Endothelial cell of umbilical vein (primary cell): ENCODE results near the gene CAPN2. TPM values are rescaled to one million over a fixed set of nuclear protein-coding genes. Genes with fewer than 3 reads are reported as not detected.

Experiments
- BruUV-seq: library from RNA; stranded (reverse); fragments of 400-500 nt; replicated peaks from 2 replicates; lab custom pipeline; 2021; lab: Mats Ljungman, UMichigan
- CTCF ChIA-PET: fragments of 300-600, 350-600 bp; sonication (Branson Sonifier 250); formaldehyde crosslinking; loops from one replicate; lab custom pipeline; 2021; ENCODE audit warnings: antibody characterized with exemption, inconsistent platforms; lab: Charles Lee
- POLR2A ChIA-PET: fragments of 300-600, 350-600 bp; sonication (Branson Sonifier 250); formaldehyde crosslinking; loops from one replicate; lab custom pipeline; 2021; ENCODE audit warnings: antibody characterized with exemption, inconsistent platforms; lab: Charles Lee
- DNase-seq: peaks from one replicate; pipeline ENCODE4 v3.0.0-alpha.2; 2011; ENCODE audit warnings: low read depth, low spot score
- FAIRE-seq: peaks from 2 replicates; lab custom pipeline; 2011; peaks lifted over from hg19 to GRCh38; lab: Jason Lieb, UNC
- H2AFZ ChIP-seq: 2 replicates; pipeline ENCODE4 v1.6.0; 2012; ENCODE audit warnings: low read depth, low read length, control low read depth, inconsistent platforms
- H3K27ac ChIP-seq: 2 replicates; pipeline ENCODE4 v1.5.1; 2011; ENCODE audit warnings: low read depth, mild to moderate bottlenecking, control low read depth, low read length, moderate library complexity; ENCODE audit not compliant: insufficient read depth
- H3K27me3 ChIP-seq, 2 experiments: 2 replicates each; pipeline versions ENCODE4 v1.6.0 to v1.6.1; 2011; ENCODE audit warnings: low read length in 2 of 2, mixed read lengths in 1 of 2; ENCODE audit not compliant: control insufficient read depth in 2 of 2, insufficient read depth in 2 of 2
- H3K36me3 ChIP-seq, 2 experiments: 2 replicates in 1 of 2; 3 replicates in 1 of 2; pipeline ENCODE4 v1.5.1; 2011; ENCODE audit warnings: low read length in 2 of 2, mild to moderate bottlenecking in 1 of 2, moderate library complexity in 1 of 2; ENCODE audit not compliant: control insufficient read depth in 2 of 2, insufficient read depth in 2 of 2; ENCODE audit errors: extremely low read depth in 1 of 2
- H3K4me1 ChIP-seq: 3 replicates; pipeline ENCODE4 v1.5.1; 2011; ENCODE audit warnings: mild to moderate bottlenecking, low read length; ENCODE audit not compliant: control insufficient read depth, insufficient read depth; ENCODE audit errors: extremely low read depth
- H3K4me2 ChIP-seq: 2 replicates; pipeline ENCODE4 v1.6.1; 2011; ENCODE audit warnings: low read length, control low read depth, mixed read lengths; ENCODE audit not compliant: insufficient read depth
- H3K4me3 ChIP-seq, 3 experiments: fragments of 200-600 bp in 1 of 3; sonication (generic), shearing (Covaris generic) in 1 of 3; replicated peaks in 1 of 3; 2 replicates each; pipeline ENCODE4 v1.5.1; 2011 to 2016; ENCODE audit warnings: control low read depth in 3 of 3, low read length in 3 of 3, mild to moderate bottlenecking in 2 of 3, inconsistent platforms in 1 of 3, low read depth in 1 of 3, moderate library complexity in 1 of 3; ENCODE audit not compliant: insufficient read depth in 1 of 3
- H3K79me2 ChIP-seq: 2 replicates; pipeline ENCODE4 v1.6.0; 2012; ENCODE audit warnings: low read length, inconsistent platforms; ENCODE audit not compliant: control insufficient read depth, insufficient read depth
- H3K9ac ChIP-seq: replicated peaks from 2 replicates; pipeline ENCODE3; 2011; ENCODE audit warnings: low read length, control low read depth; ENCODE audit not compliant: insufficient read depth; ENCODE audit errors: extremely low read depth
- H3K9me1 ChIP-seq: replicated peaks from 3 replicates; pipeline ENCODE4 v1.6.0; 2011; ENCODE audit warnings: mild to moderate bottlenecking, low read length; ENCODE audit not compliant: control insufficient read depth, insufficient read depth; ENCODE audit errors: extremely low read depth
- H3K9me3 ChIP-seq: replicated peaks from 2 replicates; pipeline ENCODE4 v1.5.1; 2012; ENCODE audit warnings: low read length, inconsistent platforms; ENCODE audit not compliant: control insufficient read depth, insufficient read depth
- H4K20me1 ChIP-seq: replicated peaks from 2 replicates; pipeline ENCODE3; 2011; ENCODE audit warnings: mild to moderate bottlenecking, low read length; ENCODE audit not compliant: control insufficient read depth, insufficient read depth; ENCODE audit errors: extremely low read depth
- EZH2 ChIP-seq: IDR thresholded peaks from 2 replicates; pipeline ENCODE4 v1.6.1; 2012; ENCODE audit warnings: borderline replicate concordance, low read depth, mild to moderate bottlenecking, moderate library complexity, low read length, inconsistent platforms; ENCODE audit not compliant: severe bottlenecking
- FOS ChIP-seq: IDR thresholded peaks from 2 replicates; pipeline ENCODE4 v1.6.1; 2011; ENCODE audit warnings: mild to moderate bottlenecking, low read length, moderate library complexity, borderline replicate concordance; ENCODE audit not compliant: insufficient read depth
- GATA2 ChIP-seq: IDR thresholded peaks from 2 replicates; pipeline ENCODE4 v1.7.0; 2011; ENCODE audit warnings: low read depth, mild to moderate bottlenecking, moderate library complexity, mixed read lengths, low read length; ENCODE audit not compliant: insufficient read length, insufficient read depth
- JUN ChIP-seq: IDR thresholded peaks from 2 replicates; pipeline ENCODE4 v1.6.1; 2011; ENCODE audit warnings: borderline replicate concordance, low read depth; ENCODE audit not compliant: insufficient read length, insufficient read depth
- MYC ChIP-seq: IDR thresholded peaks from one replicate; pipeline ENCODE4 v1.6.1; 2011; ENCODE audit warnings: mild to moderate bottlenecking, low read depth, low read length
- POLR2A ChIP-seq: IDR thresholded peaks from 2 replicates; pipeline ENCODE4 v1.6.1; 2012; ENCODE audit warnings: low read depth, mild to moderate bottlenecking, control low read depth, low read length
- POLR2AphosphoS5 ChIP-seq: IDR thresholded peaks from 2 replicates; pipeline ENCODE4 v1.6.1; 2012; ENCODE audit warnings: low read depth, mild to moderate bottlenecking, control low read depth, low read length, moderate library complexity; ENCODE audit not compliant: insufficient read depth
- dilution Hi-C: fragments of 300-500 bp; cut with MboI; formaldehyde crosslinking; loops from one replicate; pipeline ENCODE4 v1.15.0; 2019; ENCODE audit warnings: low sequenced_read_pairs; ENCODE audit not compliant: extremely low pct_ligation_motif_present
- intact Hi-C: fragments of 100-400 bp; cut with micrococcal nuclease; formaldehyde crosslinking; loops from one replicate; pipeline ENCODE4 v1.10.0; 2022
- polyA plus RNA-seq, 4 experiments: library from polyadenylated mRNA; depleted of rRNA in 3 of 4; stranded (reverse) in 3 of 4; unstranded in 1 of 4; fragments of >200 nt; gene quantifications; 2 replicates each; pipeline versions ENCODE4 v1.2.1 to v1.2.3, GENCODE V29; 2011 to 2012; ENCODE audit warnings: missing spikeins in 1 of 4
- total RNA-seq: library from RNA; stranded (reverse); gene quantifications from 2 replicates; pipeline ENCODE4 v1.2.3, GENCODE V29; 2021
- TF ChIP-seq, protein P1 (sequence below), 2 donors: IDR thresholded peaks; 1 replicate in 1 of 2; 2 replicates in 1 of 2; pipeline ENCODE4 v1.5.1; 2011; ENCODE audit warnings: low read length in 2 of 2, mild to moderate bottlenecking in 2 of 2, moderate library complexity in 2 of 2, control low read depth in 1 of 2, inconsistent platforms in 1 of 2, low read depth in 1 of 2; ENCODE audit not compliant: insufficient read depth in 1 of 2; ENCODE audit errors: extremely low read depth in 1 of 2
- TF ChIP-seq, protein P2 (sequence below): IDR thresholded peaks from 2 replicates; pipeline ENCODE4 v1.6.1; 2011; ENCODE audit not compliant: insufficient read depth, insufficient read length

Gene CAPN2
- total and polyA plus RNA-seq, 2 donors (not counting 3 experiments of a cell fraction or from before 2014, with no cell fraction given), result 110 to 420 TPM

DNA sequence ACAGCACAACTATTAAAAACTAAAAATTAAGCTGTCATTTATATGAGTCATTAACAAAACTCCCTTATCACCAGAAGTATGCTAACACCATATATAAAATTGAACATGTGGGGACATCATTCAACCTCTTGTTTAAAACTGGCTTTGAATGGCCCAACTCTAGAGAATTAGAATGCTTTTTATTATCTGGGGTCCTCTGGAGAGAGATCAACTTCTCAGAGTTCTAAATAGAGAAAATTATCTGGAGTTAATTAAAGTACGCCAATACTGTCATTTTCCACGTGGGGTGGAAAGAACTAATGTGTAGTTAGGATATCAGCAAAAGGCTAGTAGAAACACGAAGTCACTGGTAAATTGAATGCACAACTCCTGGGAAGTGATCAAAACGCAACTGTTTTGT, 21.2 kb upstream of the CAPN2 start:
- dilution Hi-C loops, result no loop called here
- Histone ChIP-seq H3K9me1 (no peaks in the 10 kb centered on the region), H3K79me2 (no peaks in the 10 kb centered on the region), H3K36me3 (no peaks in the 10 kb centered on the region), H3K27ac (no peak overlapping the region), H3K9ac (no peak overlapping the region), H3K4me2 (no peak overlapping the region), H3K27me3 (peaks cover 3 to 4% of the 10 kb centered on the region in 2 experiments), H4K20me1 (no peaks in the 10 kb centered on the region), H3K4me3 (no peak overlapping the region), H3K9me3 (no peaks in the 10 kb centered on the region), H3K4me1 (no peaks in the 10 kb centered on the region), H2AFZ (no peak overlapping the region)
- no TSS peak for BruUV-seq
- TF ChIP-seq MYC (no peak), FOS (no peak), POLR2AphosphoS5 (no peak), GATA2 (no peak), JUN (no peak), POLR2A (no peak), EZH2 (no peak)
- TF ChIP-seq, protein P1, sequence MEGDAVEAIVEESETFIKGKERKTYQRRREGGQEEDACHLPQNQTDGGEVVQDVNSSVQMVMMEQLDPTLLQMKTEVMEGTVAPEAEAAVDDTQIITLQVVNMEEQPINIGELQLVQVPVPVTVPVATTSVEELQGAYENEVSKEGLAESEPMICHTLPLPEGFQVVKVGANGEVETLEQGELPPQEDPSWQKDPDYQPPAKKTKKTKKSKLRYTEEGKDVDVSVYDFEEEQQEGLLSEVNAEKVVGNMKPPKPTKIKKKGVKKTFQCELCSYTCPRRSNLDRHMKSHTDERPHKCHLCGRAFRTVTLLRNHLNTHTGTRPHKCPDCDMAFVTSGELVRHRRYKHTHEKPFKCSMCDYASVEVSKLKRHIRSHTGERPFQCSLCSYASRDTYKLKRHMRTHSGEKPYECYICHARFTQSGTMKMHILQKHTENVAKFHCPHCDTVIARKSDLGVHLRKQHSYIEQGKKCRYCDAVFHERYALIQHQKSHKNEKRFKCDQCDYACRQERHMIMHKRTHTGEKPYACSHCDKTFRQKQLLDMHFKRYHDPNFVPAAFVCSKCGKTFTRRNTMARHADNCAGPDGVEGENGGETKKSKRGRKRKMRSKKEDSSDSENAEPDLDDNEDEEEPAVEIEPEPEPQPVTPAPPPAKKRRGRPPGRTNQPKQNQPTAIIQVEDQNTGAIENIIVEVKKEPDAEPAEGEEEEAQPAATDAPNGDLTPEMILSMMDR (IDR thresholded peaks at IDR 0.05; ENCODE audit: extremely low read depth in 1 of 2, insufficient read depth in 1 of 2, low read depth in 1 of 2, low read length in 2 of 2), result no peak
- TF ChIP-seq, protein P2, sequence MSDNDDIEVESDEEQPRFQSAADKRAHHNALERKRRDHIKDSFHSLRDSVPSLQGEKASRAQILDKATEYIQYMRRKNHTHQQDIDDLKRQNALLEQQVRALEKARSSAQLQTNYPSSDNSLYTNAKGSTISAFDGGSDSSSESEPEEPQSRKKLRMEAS, result no peak
- ChIA-PET POLR2A (no interaction called here), CTCF (interaction anchor here (2.0 kb wide), 1 partner anchor 557 kb away, joined by 4 read pairs; no protein-coding TSS in a partner anchor)
- intact Hi-C loops, result no loop called here
- FAIRE-seq (no peak), DNase-seq (no peak)
